ENCODE results near the gene DPP7. TPM values are rescaled to one million over a fixed set of nuclear protein-coding genes. Genes with fewer than 3 reads are reported as not detected.
A peak's percentile ranks its signal among the peaks of the same experiment; 100 is the strongest.
"Not testable (repeated sequence)": the region's sequence is repeated elsewhere in the genome, so short reads cannot be mapped to it uniquely, and the experiment has no call there.

The DPP7 gene
- total RNA-seq, 1 experiment from 2014 or later = 51.6 TPM

DNA sequence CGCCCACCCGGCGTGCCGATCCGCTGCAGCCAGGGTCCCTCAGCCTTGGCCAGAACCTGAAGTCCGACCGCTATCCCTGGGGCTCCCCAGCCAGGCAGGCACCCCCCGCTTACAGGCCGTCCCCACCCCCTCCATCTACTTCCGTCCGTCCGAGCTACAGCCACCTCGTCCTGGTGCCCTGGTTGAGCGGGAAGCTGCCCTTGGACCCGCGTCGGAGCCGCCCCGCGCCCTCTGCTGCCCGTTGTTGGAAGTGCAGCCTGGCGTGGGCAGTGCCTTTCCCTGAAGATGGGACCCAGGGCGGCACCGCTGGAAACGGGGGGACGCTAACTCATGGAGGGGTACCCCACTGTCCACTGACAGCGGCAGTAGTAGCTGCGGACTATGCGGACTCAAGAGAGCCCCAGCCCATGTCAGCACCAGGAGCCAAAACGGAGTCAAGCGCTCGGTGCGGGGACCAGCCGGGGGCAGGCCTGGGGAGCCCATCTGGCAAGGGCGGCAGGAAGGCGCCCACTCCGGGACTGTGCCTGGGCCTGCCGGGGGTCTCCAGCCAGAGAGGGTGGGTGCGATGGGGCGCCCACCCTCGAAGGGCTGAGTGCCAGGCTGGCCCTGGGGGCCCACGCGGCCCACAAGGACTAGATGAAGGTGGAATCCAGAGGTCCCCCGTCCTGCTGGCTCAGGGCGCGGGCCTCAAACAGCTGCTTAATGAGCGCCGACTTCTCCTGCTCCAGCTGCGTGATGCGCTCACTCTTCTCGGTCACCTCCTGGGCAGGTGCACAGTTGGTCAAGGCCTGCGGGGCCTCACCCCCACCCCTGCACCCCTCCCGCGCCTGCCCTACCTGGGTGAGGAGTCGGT is 50.3 kb downstream of the DPP7 start:
- TF ChIP-seq, protein P1, sequence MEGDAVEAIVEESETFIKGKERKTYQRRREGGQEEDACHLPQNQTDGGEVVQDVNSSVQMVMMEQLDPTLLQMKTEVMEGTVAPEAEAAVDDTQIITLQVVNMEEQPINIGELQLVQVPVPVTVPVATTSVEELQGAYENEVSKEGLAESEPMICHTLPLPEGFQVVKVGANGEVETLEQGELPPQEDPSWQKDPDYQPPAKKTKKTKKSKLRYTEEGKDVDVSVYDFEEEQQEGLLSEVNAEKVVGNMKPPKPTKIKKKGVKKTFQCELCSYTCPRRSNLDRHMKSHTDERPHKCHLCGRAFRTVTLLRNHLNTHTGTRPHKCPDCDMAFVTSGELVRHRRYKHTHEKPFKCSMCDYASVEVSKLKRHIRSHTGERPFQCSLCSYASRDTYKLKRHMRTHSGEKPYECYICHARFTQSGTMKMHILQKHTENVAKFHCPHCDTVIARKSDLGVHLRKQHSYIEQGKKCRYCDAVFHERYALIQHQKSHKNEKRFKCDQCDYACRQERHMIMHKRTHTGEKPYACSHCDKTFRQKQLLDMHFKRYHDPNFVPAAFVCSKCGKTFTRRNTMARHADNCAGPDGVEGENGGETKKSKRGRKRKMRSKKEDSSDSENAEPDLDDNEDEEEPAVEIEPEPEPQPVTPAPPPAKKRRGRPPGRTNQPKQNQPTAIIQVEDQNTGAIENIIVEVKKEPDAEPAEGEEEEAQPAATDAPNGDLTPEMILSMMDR (IDR thresholded peaks at IDR 0.05; ENCODE audit: unreplicated experiment) = peak; percentile 75
- Mint-ChIP-seq H3K9me3 (ENCODE audit: low read depth, unreplicated experiment) (no peaks in the 10 kb centered on the region), H3K4me3 (ENCODE audit: low read depth, unreplicated experiment) (no peak overlapping the region), H3K36me3 (ENCODE audit: insufficient read depth, unreplicated experiment) (peaks cover 11% of the 10 kb centered on the region), H3K27ac (ENCODE audit: unreplicated experiment) (no peak overlapping the region), H3K27me3 (ENCODE audit: unreplicated experiment) (no peaks in the 10 kb centered on the region), H3K4me1 (ENCODE audit: low read depth, unreplicated experiment) (peaks cover 7% of the 10 kb centered on the region)
- DNase-seq = peak; percentile 68
- BruUV-seq (replicated peaks) = no TSS peak
- CTCF ChIA-PET = interaction anchor here (0.6 to 1.6 kb wide), 6 partner anchors 9 to 425 kb away, joined by 3 to 26 read pairs (median 5); partner anchors contain the start of gene NPDC1
- intact Hi-C loops (cut with micrococcal nuclease; ENCODE audit: unreplicated experiment) = no loop called here

GRCh38 chr9:137063311-137064026 is 51.1 kb downstream of the DPP7 start:
- TF ChIP-seq, protein P1 (IDR thresholded peaks at IDR 0.05; ENCODE audit: unreplicated experiment) = no peak

DNA sequence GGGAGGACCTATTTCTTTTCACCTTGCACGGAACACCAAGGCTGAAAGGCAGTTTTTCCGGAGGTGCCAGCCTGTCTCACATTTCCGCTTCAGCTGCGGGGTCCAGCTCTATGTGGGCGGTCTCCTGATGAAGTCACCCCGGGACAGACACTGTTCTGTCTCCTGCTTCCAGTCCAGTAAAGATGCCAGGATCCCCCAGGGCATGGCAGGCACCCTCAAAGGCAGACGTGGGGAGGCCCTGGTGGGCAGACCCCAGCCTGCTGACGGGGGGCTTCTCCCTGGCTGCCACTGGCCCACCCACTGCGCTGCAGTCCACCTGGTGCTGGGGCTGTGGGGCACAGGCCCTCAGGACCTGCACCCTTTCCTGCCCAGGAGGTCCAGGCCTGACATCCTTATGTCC is 51.7 kb downstream of the DPP7 start:
- intact Hi-C loops (cut with micrococcal nuclease; ENCODE audit: unreplicated experiment); H3K9me3 Mint-ChIP-seq (ENCODE audit: low read depth, unreplicated experiment); H3K4me1 Mint-ChIP-seq (ENCODE audit: low read depth, unreplicated experiment); CTCF ChIA-PET; H3K27me3 Mint-ChIP-seq (ENCODE audit: unreplicated experiment); H3K4me3 Mint-ChIP-seq (ENCODE audit: low read depth, unreplicated experiment); H3K27ac Mint-ChIP-seq (ENCODE audit: unreplicated experiment); DNase-seq; BruUV-seq (replicated peaks); H3K36me3 Mint-ChIP-seq (ENCODE audit: insufficient read depth, unreplicated experiment): not testable (repeated sequence)

More at GRCh38 chr9:137063311-137064026, 51.1 kb downstream of the DPP7 start:
- H3K4me1 Mint-ChIP-seq (ENCODE audit: low read depth, unreplicated experiment) = peaks cover 7% of the 10 kb centered on the region
- H3K27me3 Mint-ChIP-seq (ENCODE audit: unreplicated experiment) = no peaks in the 10 kb centered on the region
- no peak for DNase-seq
- no peak overlapping the region for H3K4me3 Mint-ChIP-seq (ENCODE audit: low read depth, unreplicated experiment)
- CTCF ChIA-PET = interaction anchor here (0.6 to 1.6 kb wide), 6 partner anchors 8 to 424 kb away, joined by 3 to 26 read pairs (median 5); partner anchors contain the start of gene NPDC1
- intact Hi-C loops (cut with micrococcal nuclease; ENCODE audit: unreplicated experiment) = no loop called here
- no peaks in the 10 kb centered on the region for H3K9me3 Mint-ChIP-seq (ENCODE audit: low read depth, unreplicated experiment)
- peaks cover 9% of the 10 kb centered on the region for H3K36me3 Mint-ChIP-seq (ENCODE audit: insufficient read depth, unreplicated experiment)
- H3K27ac Mint-ChIP-seq (ENCODE audit: unreplicated experiment) = no peak overlapping the region
- no TSS peak for BruUV-seq (replicated peaks)

DNA sequence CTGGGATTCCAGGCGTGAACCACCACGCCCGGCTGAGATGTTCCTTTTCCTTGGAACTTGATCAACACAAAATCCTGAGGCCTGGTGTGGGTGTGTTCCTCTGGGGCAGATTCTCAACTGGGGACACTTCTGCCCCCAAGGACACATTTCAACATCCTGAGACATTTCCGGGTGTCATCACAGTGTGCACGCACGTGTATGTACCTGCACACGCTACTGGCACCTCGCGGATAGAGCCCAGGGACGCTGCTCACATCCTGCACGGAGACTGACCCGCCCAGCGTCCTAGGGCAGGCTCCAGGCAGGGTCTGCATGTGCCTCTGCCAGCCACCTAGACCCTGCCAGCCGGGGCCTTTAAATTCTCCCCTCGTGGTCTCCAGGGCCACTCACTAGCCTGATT is 52.1 kb downstream of the DPP7 start:
- TF ChIP-seq, protein P1 (IDR thresholded peaks at IDR 0.05; ENCODE audit: unreplicated experiment) = no peak
- BruUV-seq (replicated peaks) = TSS peak; percentile 81
- no peak for DNase-seq
- intact Hi-C loops (cut with micrococcal nuclease; ENCODE audit: unreplicated experiment) = no loop called here
- Mint-ChIP-seq H3K4me1 (ENCODE audit: low read depth, unreplicated experiment) (no peaks in the 10 kb centered on the region), H3K27ac (ENCODE audit: unreplicated experiment) (no peak overlapping the region), H3K36me3 (ENCODE audit: insufficient read depth, unreplicated experiment) (peaks cover 9% of the 10 kb centered on the region), H3K4me3 (ENCODE audit: low read depth, unreplicated experiment) (no peak overlapping the region), H3K9me3 (ENCODE audit: low read depth, unreplicated experiment) (no peaks in the 10 kb centered on the region), H3K27me3 (ENCODE audit: unreplicated experiment) (no peaks in the 10 kb centered on the region)
- CTCF ChIA-PET = no interaction called here

Other genes starting within 250 kb of the DPP7 start
- 233 and 238 TPM in 2 replicates for gene EDF1, start 248.4 kb downstream of the DPP7 start, total RNA-seq (2022)
- 47.8 and 50.5 TPM in 2 replicates for gene TRAF2, start 228.2 kb downstream of the DPP7 start, total RNA-seq (2022)
- gene FBXW5, start 170.0 kb downstream of the DPP7 start, total RNA-seq (2022) = 49.9 and 50.8 TPM in 2 replicates
- 3.9 and 4.0 TPM in 2 replicates for gene C8G, start 169.5 kb downstream of the DPP7 start, total RNA-seq (2022)
- 3.8 and 3.9 TPM in 2 replicates for gene LCN12, start 162.5 kb downstream of the DPP7 start, total RNA-seq (2022)
- gene PTGDS, start 137.2 kb downstream of the DPP7 start, total RNA-seq (2022) = not detected in 2 replicates
- gene LCNL1, start 131.7 kb downstream of the DPP7 start, total RNA-seq (2022) = 0.22 TPM in 1 of 2 replicates, not detected in the other
- 38.3 and 43.7 TPM in 2 replicates for gene PAXX, start 122.3 kb downstream of the DPP7 start, total RNA-seq (2022)
- 0.35 and 0.91 TPM in 2 replicates for gene CLIC3, start 118.2 kb downstream of the DPP7 start, total RNA-seq (2022)
- gene ABCA2, start 86.5 kb downstream of the DPP7 start, total RNA-seq (2022) = 47.6 and 50.7 TPM in 2 replicates
- not detected in 2 replicates for gene FUT7, start 82.6 kb downstream of the DPP7 start, total RNA-seq (2022)
- 65.2 and 78.6 TPM in 2 replicates for gene NPDC1, start 68.6 kb downstream of the DPP7 start, total RNA-seq (2022)
- gene ENTPD2, start 60.7 kb downstream of the DPP7 start, total RNA-seq (2022) = 3.8 and 5.8 TPM in 2 replicates
- 38.4 and 41.1 TPM in 2 replicates for gene SAPCD2, start 44.2 kb downstream of the DPP7 start, total RNA-seq (2022)
- 9.1 and 10.8 TPM in 2 replicates for gene UAP1L1, start 37.2 kb downstream of the DPP7 start, total RNA-seq (2022)
- 61.4 and 65.6 TPM in 2 replicates for gene MAN1B1, start 27.7 kb downstream of the DPP7 start, total RNA-seq (2022)
- gene GRIN1, start 24.4 kb upstream of the DPP7 start, total RNA-seq (2022) = 0.24 and 0.54 TPM in 2 replicates
- gene LRRC26, start 55.3 kb upstream of the DPP7 start, total RNA-seq (2022) = 0.52 and 0.98 TPM in 2 replicates
- gene TMEM210, start 57.3 kb upstream of the DPP7 start, total RNA-seq (2022) = not detected in 2 replicates
- 49.4 and 51.4 TPM in 2 replicates for gene ANAPC2, start 73.8 kb upstream of the DPP7 start, total RNA-seq (2022)
- gene SSNA1, start 73.9 kb upstream of the DPP7 start, total RNA-seq (2022) = 41.9 and 44.1 TPM in 2 replicates
- gene TPRN, start 86.0 kb upstream of the DPP7 start, total RNA-seq (2022) = 18.3 and 20.3 TPM in 2 replicates
- 25.4 and 28.8 TPM in 2 replicates for gene TMEM203, start 90.9 kb upstream of the DPP7 start, total RNA-seq (2022)
- 26.4 and 27.7 TPM in 2 replicates for gene NDOR1, start 91.0 kb upstream of the DPP7 start, total RNA-seq (2022)
- gene RNF208, start 107.5 kb upstream of the DPP7 start, total RNA-seq (2022) = 10.1 and 14.2 TPM in 2 replicates
- gene CYSRT1, start 110.4 kb upstream of the DPP7 start, total RNA-seq (2022) = 3.0 and 3.6 TPM in 2 replicates
- gene RNF224, start 112.8 kb upstream of the DPP7 start, total RNA-seq (2022) = 1.6 and 1.7 TPM in 2 replicates
- gene SLC34A3, start 116.2 kb upstream of the DPP7 start, total RNA-seq (2022) = 0.26 and 0.34 TPM in 2 replicates
- 360 and 383 TPM in 2 replicates for gene TUBB4B, start 126.6 kb upstream of the DPP7 start, total RNA-seq (2022)
- not detected in 2 replicates for gene STPG3, start 136.6 kb upstream of the DPP7 start, total RNA-seq (2022)
- gene NELFB, start 140.6 kb upstream of the DPP7 start, total RNA-seq (2022) = 41.8 and 43.5 TPM in 2 replicates
- 51.8 and 60.2 TPM in 2 replicates for gene TOR4A, start 163.0 kb upstream of the DPP7 start, total RNA-seq (2022)
- 32.6 and 32.9 TPM in 2 replicates for gene NRARP, start 187.5 kb upstream of the DPP7 start, total RNA-seq (2022)

Measured in Calu3 (cell line).